ENCODE measurements around the gene STARD4. TPM values are rescaled to one million over a fixed set of nuclear protein-coding genes. Genes with fewer than 3 reads are reported as not detected.

STARD4 gene
- total RNA-seq, 1 donor from 2014 or later, result 49.1 TPM

- TF ChIP-seq CTCF (conservative IDR thresholded peaks at IDR 0.05; ENCODE audit: low read depth, low read length), result no peak
- no peak overlapping the region for H3K4me3 ChIP-seq (ENCODE audit: low read depth, low read length)
- no peak for DNase-seq (ENCODE audit: low read depth)
Observed at GRCh38 chr5:111478898-111479297, 33.4 kb downstream of the STARD4 start.

GRCh38 chr5:111478266-111478665 lies 34.1 kb downstream of the STARD4 start:
- TF ChIP-seq CTCF (conservative IDR thresholded peaks at IDR 0.05; ENCODE audit: low read depth, low read length), result no peak
- H3K4me3 ChIP-seq (ENCODE audit: low read depth, low read length), result no peak overlapping the region
- DNase-seq (ENCODE audit: low read depth), result no peak

- H3K4me3 ChIP-seq (ENCODE audit: low read depth, low read length), result no peak overlapping the region
- TF ChIP-seq CTCF (conservative IDR thresholded peaks at IDR 0.05; ENCODE audit: low read depth, low read length), result no peak
- no peak for DNase-seq (ENCODE audit: low read depth)
Observed at GRCh38 chr5:111472579-111472978, 39.8 kb downstream of the STARD4 start.

- DNase-seq (ENCODE audit: low read depth), result no peak
- no peak for TF ChIP-seq CTCF (conservative IDR thresholded peaks at IDR 0.05; ENCODE audit: low read depth, low read length)
- no peak overlapping the region for H3K4me3 ChIP-seq (ENCODE audit: low read depth, low read length)
Observed at GRCh38 chr5:111472096-111472495, 40.2 kb downstream of the STARD4 start.

- TF ChIP-seq CTCF (conservative IDR thresholded peaks at IDR 0.05; ENCODE audit: low read depth, low read length), result no peak
- H3K4me3 ChIP-seq (ENCODE audit: low read depth, low read length), result no peak overlapping the region
- no peak for DNase-seq (ENCODE audit: low read depth)
Observed at GRCh38 chr5:111469903-111470302, 42.4 kb downstream of the STARD4 start.

- H3K4me3 ChIP-seq (ENCODE audit: low read depth, low read length), result no peak overlapping the region
- DNase-seq (ENCODE audit: low read depth), result no peak
- TF ChIP-seq CTCF (conservative IDR thresholded peaks at IDR 0.05; ENCODE audit: low read depth, low read length), result no peak
Observed at GRCh38 chr5:111469293-111469896, 42.9 kb downstream of the STARD4 start.

- no peak for TF ChIP-seq CTCF (conservative IDR thresholded peaks at IDR 0.05; ENCODE audit: low read depth, low read length)
- DNase-seq (ENCODE audit: low read depth), result no peak
- H3K4me3 ChIP-seq (ENCODE audit: low read depth, low read length), result no peak overlapping the region
Observed at GRCh38 chr5:111463311-111463710, 49.0 kb downstream of the STARD4 start.

Measured in epithelial cell of proximal tubule (primary cell).